Measurements from ENCODE around the gene THYN1. TPM values are rescaled to one million over a fixed set of nuclear protein-coding genes. Genes with fewer than 3 reads are reported as not detected.

Gene THYN1
- total and polyA plus RNA-seq, 2 donors (not counting 1 experiment from before 2014, with no cell fraction given) = 54.9 to 88.7 TPM

GRCh38 chr11:134248910-134249480, 4.2 kb downstream of the THYN1 start:
- TF ChIP-seq CTCF (conservative IDR thresholded peaks at IDR 0.05 in 1 of 2, IDR thresholded peaks at IDR 0.05 in 1 of 2; ENCODE audit: low read depth in 1 of 2, low read length in 2 of 2) = no peak
- no peak for TF ChIP-seq EZH2 (IDR thresholded peaks at IDR 0.05; ENCODE audit: low read length, missing control alignments)
- Histone ChIP-seq H2AFZ (ENCODE audit: low read length) (no peak overlapping the region), H3K9me3 (ENCODE audit: control insufficient read depth, insufficient read depth, low read depth, low read length) (no peaks in the 10 kb centered on the region), H3K27ac (ENCODE audit: insufficient read depth, low read length) (no peak overlapping the region), H3K4me1 (ENCODE audit: control insufficient read depth, extremely low read depth, insufficient read depth, low read length) (peaks cover 6% of the 10 kb centered on the region), H3K4me2 (ENCODE audit: extremely low read depth, insufficient read depth, low read length) (no peak overlapping the region), H3K4me3 (replicated peaks in 1 of 4; ENCODE audit: control extremely low read depth in 1 of 4, insufficient read depth in 1 of 4, low read depth in 3 of 4, low read length in 4 of 4) (no peak overlapping the region), H3K27me3 (ENCODE audit: control insufficient read depth, insufficient read depth, low read length) (no peaks in the 10 kb centered on the region), H3K36me3 (ENCODE audit: control insufficient read depth, insufficient read depth, low read length) (peaks cover 13% of the 10 kb centered on the region), H3K9ac (ENCODE audit: insufficient read depth, low read length) (no peak overlapping the region), H4K20me1 (ENCODE audit: control insufficient read depth, extremely low read depth, insufficient read depth, low read length) (no peaks in the 10 kb centered on the region), H3K79me2 (ENCODE audit: control insufficient read depth, insufficient read depth, low read length) (peaks cover 1% of the 10 kb centered on the region)
- DNase-seq (ENCODE audit: low read depth in 2 of 2) = no peak

GRCh38 chr11:134246678-134247077, 6.5 kb downstream of the THYN1 start:
- Histone ChIP-seq H3K4me1 (ENCODE audit: control insufficient read depth, extremely low read depth, insufficient read depth, low read length) (no peaks in the 10 kb centered on the region), H3K36me3 (ENCODE audit: control insufficient read depth, insufficient read depth, low read length) (peaks cover 17% of the 10 kb centered on the region), H3K79me2 (ENCODE audit: control insufficient read depth, insufficient read depth, low read length) (no peaks in the 10 kb centered on the region), H3K4me2 (ENCODE audit: extremely low read depth, insufficient read depth, low read length) (no peak overlapping the region), H3K27ac (ENCODE audit: insufficient read depth, low read length) (no peak overlapping the region), H3K9ac (ENCODE audit: insufficient read depth, low read length) (no peak overlapping the region), H3K4me3 (replicated peaks in 1 of 4; ENCODE audit: control extremely low read depth in 1 of 4, insufficient read depth in 1 of 4, low read depth in 3 of 4, low read length in 4 of 4) (no peak overlapping the region), H2AFZ (ENCODE audit: low read length) (no peak overlapping the region), H3K9me3 (ENCODE audit: control insufficient read depth, insufficient read depth, low read depth, low read length) (no peaks in the 10 kb centered on the region), H4K20me1 (ENCODE audit: control insufficient read depth, extremely low read depth, insufficient read depth, low read length) (no peaks in the 10 kb centered on the region), H3K27me3 (ENCODE audit: control insufficient read depth, insufficient read depth, low read length) (no peaks in the 10 kb centered on the region)
- no peak for TF ChIP-seq CTCF (conservative IDR thresholded peaks at IDR 0.05 in 1 of 2, IDR thresholded peaks at IDR 0.05 in 1 of 2; ENCODE audit: low read depth in 1 of 2, low read length in 2 of 2)
- no peak for TF ChIP-seq EZH2 (IDR thresholded peaks at IDR 0.05; ENCODE audit: low read length, missing control alignments)
- no peak for DNase-seq (ENCODE audit: low read depth in 2 of 2)

GRCh38 chr11:134246100-134246499, 7.1 kb downstream of the THYN1 start:
- Histone ChIP-seq H3K4me2 (ENCODE audit: extremely low read depth, insufficient read depth, low read length) (no peak overlapping the region), H4K20me1 (ENCODE audit: control insufficient read depth, extremely low read depth, insufficient read depth, low read length) (no peaks in the 10 kb centered on the region), H3K27me3 (ENCODE audit: control insufficient read depth, insufficient read depth, low read length) (no peaks in the 10 kb centered on the region), H3K4me3 (replicated peaks in 1 of 4; ENCODE audit: control extremely low read depth in 1 of 4, insufficient read depth in 1 of 4, low read depth in 3 of 4, low read length in 4 of 4) (no peak overlapping the region), H3K79me2 (ENCODE audit: control insufficient read depth, insufficient read depth, low read length) (no peaks in the 10 kb centered on the region), H3K9me3 (ENCODE audit: control insufficient read depth, insufficient read depth, low read depth, low read length) (no peaks in the 10 kb centered on the region), H3K9ac (ENCODE audit: insufficient read depth, low read length) (no peak overlapping the region), H3K27ac (ENCODE audit: insufficient read depth, low read length) (no peak overlapping the region), H3K36me3 (ENCODE audit: control insufficient read depth, insufficient read depth, low read length) (peaks cover 17% of the 10 kb centered on the region), H2AFZ (ENCODE audit: low read length) (no peak overlapping the region), H3K4me1 (ENCODE audit: control insufficient read depth, extremely low read depth, insufficient read depth, low read length) (no peaks in the 10 kb centered on the region)
- TF ChIP-seq CTCF (conservative IDR thresholded peaks at IDR 0.05 in 1 of 2, IDR thresholded peaks at IDR 0.05 in 1 of 2; ENCODE audit: low read depth in 1 of 2, low read length in 2 of 2) = no peak
- no peak for TF ChIP-seq EZH2 (IDR thresholded peaks at IDR 0.05; ENCODE audit: low read length, missing control alignments)
- no peak for DNase-seq (ENCODE audit: low read depth in 2 of 2)
